Mesendoderm (in vitro differentiated cells): ENCODE results near the gene DNAH10.

Experiments used
- DNase-seq: peaks from one replicate; pipeline ENCODE4 v3.0.0; 2013
- H2AK5ac ChIP-seq: 2 replicates; pipeline ENCODE4 v1.6.1; 2013; ENCODE audit warnings: low read length, inconsistent platforms
- H2BK120ac ChIP-seq: 2 replicates; pipeline ENCODE4 v1.6.1; 2013; ENCODE audit warnings: low read depth, mild to moderate bottlenecking, low read length, moderate library complexity, mixed read lengths
- H2BK15ac ChIP-seq: replicated peaks from 2 replicates; pipeline ENCODE4 v1.6.1; 2013; ENCODE audit warnings: low read depth, mild to moderate bottlenecking, moderate library complexity
- H2BK5ac ChIP-seq: 2 replicates; pipeline ENCODE4 v1.6.1; 2013; ENCODE audit warnings: low read length, inconsistent platforms
- H3K18ac ChIP-seq: 2 replicates; pipeline ENCODE4 v1.6.1; 2013; ENCODE audit warnings: mild to moderate bottlenecking, low read length, mixed read lengths
- H3K23ac ChIP-seq: one replicate; pipeline ENCODE4 v1.6.1; 2013; ENCODE audit warnings: low read length
- H3K27ac ChIP-seq: 2 replicates; pipeline ENCODE4 v1.5.1; 2013; ENCODE audit warnings: low read depth, mild to moderate bottlenecking, inconsistent platforms, low read length, moderate library complexity
- H3K27me3 ChIP-seq: 2 replicates; pipeline ENCODE4 v1.6.1; 2013; ENCODE audit warnings: low read length, control low read depth, mild to moderate bottlenecking, inconsistent platforms; ENCODE audit not compliant: insufficient read depth, poor library complexity
- H3K36me3 ChIP-seq: 2 replicates; pipeline ENCODE4 v1.6.1; 2013; ENCODE audit warnings: low read length, inconsistent platforms; ENCODE audit not compliant: control insufficient read depth, insufficient read depth
- H3K4ac ChIP-seq: one replicate; pipeline ENCODE4 v1.6.1; 2013; ENCODE audit warnings: low read depth, mild to moderate bottlenecking, low read length, moderate library complexity
- H3K4me1 ChIP-seq: 2 replicates; pipeline ENCODE4 v1.6.1; 2013; ENCODE audit warnings: low read depth, low read length, inconsistent platforms; ENCODE audit not compliant: control insufficient read depth
- H3K4me2 ChIP-seq: 2 replicates; pipeline ENCODE4 v1.6.1; 2013; ENCODE audit warnings: low read length
- H3K4me3 ChIP-seq: 2 replicates; pipeline ENCODE4 v1.5.1; 2013; ENCODE audit warnings: mild to moderate bottlenecking, low read length
- H3K56ac ChIP-seq: one replicate; pipeline ENCODE4 v1.6.1; 2013; ENCODE audit warnings: low read length
- H3K79me1 ChIP-seq: 2 replicates; pipeline ENCODE4 v1.6.1; 2013; ENCODE audit warnings: low read length, inconsistent platforms
- H3K79me2 ChIP-seq: 2 replicates; pipeline ENCODE4 v1.6.1; 2013; ENCODE audit warnings: mild to moderate bottlenecking, low read length; ENCODE audit not compliant: control insufficient read depth, insufficient read depth
- H3K9ac ChIP-seq: 2 replicates; pipeline ENCODE4 v1.6.1; 2013; ENCODE audit warnings: low read length, inconsistent platforms
- H4K5ac ChIP-seq: one replicate; pipeline ENCODE4 v1.6.1; 2013; ENCODE audit warnings: low read length
- H4K8ac ChIP-seq: one replicate; pipeline ENCODE4 v1.6.1; 2013; ENCODE audit warnings: low read depth, mild to moderate bottlenecking, control low read depth, low read length, moderate library complexity
- WGBS: extraction: QIAGEN DNeasy Blood & Tissue Kit; methylation state at CpG from one replicate; pipeline ENCODE4 v1.1.7; 2013; ENCODE audit warnings: low lambda C conversion rate, missing lambda C conversion rate; ENCODE audit not compliant: insufficient coverage; ENCODE audit errors: extremely low coverage; 5-methylcytosine and 5-hydroxymethylcytosine counted together

The DNAH10 gene

DNA sequence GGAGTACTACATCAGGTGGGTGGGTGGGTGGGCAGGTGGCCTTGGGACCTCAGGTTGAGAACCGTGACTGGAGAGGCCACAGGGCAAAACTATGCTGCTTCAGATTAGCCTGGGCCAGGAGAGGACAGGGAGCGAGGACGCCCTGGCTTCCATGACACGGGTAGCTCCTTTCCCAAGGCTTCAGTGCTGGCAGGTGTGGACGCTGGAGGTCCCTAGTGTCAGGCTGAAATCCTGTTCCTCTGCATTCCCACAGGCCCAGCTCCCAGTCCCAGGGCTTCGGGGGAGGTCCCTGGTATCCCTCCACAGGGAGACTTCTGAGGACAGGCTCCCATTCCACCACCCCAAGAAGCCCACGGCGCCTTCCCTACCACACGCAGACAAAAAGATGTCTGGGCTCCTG, 178.9 kb downstream of the DNAH10 start:
- Histone ChIP-seq H3K56ac (no peak overlapping the region), H3K27me3 (no peaks in the 10 kb centered on the region), H3K4me3 (no peak overlapping the region), H3K18ac (no peak overlapping the region), H3K36me3 (no peaks in the 10 kb centered on the region), H2BK15ac (no peak overlapping the region), H2BK120ac (no peak overlapping the region), H2AK5ac (no peak overlapping the region), H4K8ac (no peak overlapping the region), H3K4ac (no peak overlapping the region), H3K79me2 (no peaks in the 10 kb centered on the region), H3K4me2 (no peak overlapping the region), H2BK5ac (no peak overlapping the region), H4K5ac (no peak overlapping the region), H3K79me1 (no peaks in the 10 kb centered on the region), H3K23ac (no peak overlapping the region), H3K9ac (no peak overlapping the region), H3K4me1 (no peaks in the 10 kb centered on the region), H3K27ac (no peak overlapping the region)
- no CpG with 5 or more reads among the region's 9 CpGs for WGBS
- DNase-seq = no peak

GRCh38 chr12:123941624-123942237, 179.6 kb downstream of the DNAH10 start:
- no peak for DNase-seq
- no peak overlapping the region for H4K5ac ChIP-seq
- H3K56ac ChIP-seq = no peak overlapping the region
- no peak overlapping the region for H3K23ac ChIP-seq
- H4K8ac ChIP-seq = no peak overlapping the region
- H2BK120ac ChIP-seq = no peak overlapping the region
- H3K79me1 ChIP-seq = no peaks in the 10 kb centered on the region
- H3K27ac ChIP-seq = no peak overlapping the region
- no peak overlapping the region for H3K9ac ChIP-seq
- H3K18ac ChIP-seq = no peak overlapping the region
- no peaks in the 10 kb centered on the region for H3K36me3 ChIP-seq
- H2BK5ac ChIP-seq = no peak overlapping the region
- no CpG with 5 or more reads among the region's 13 CpGs for whole genome bisulfite sequencing
- no peaks in the 10 kb centered on the region for H3K27me3 ChIP-seq
- no peaks in the 10 kb centered on the region for H3K4me1 ChIP-seq
- no peaks in the 10 kb centered on the region for H3K79me2 ChIP-seq
- no peak overlapping the region for H2BK15ac ChIP-seq
- no peak overlapping the region for H2AK5ac ChIP-seq
- H3K4me3 ChIP-seq = no peak overlapping the region
- H3K4ac ChIP-seq = no peak overlapping the region
- no peak overlapping the region for H3K4me2 ChIP-seq

GRCh38 chr12:123942238-123942653, 180.1 kb downstream of the DNAH10 start:
- WGBS = no CpG with 5 or more reads among the region's 10 CpGs
- H3K36me3 ChIP-seq = no peaks in the 10 kb centered on the region
- no peaks in the 10 kb centered on the region for H3K4me1 ChIP-seq
- H2AK5ac ChIP-seq = no peak overlapping the region
- H2BK15ac ChIP-seq = no peak overlapping the region
- H3K4ac ChIP-seq = no peak overlapping the region
- H3K79me2 ChIP-seq = no peaks in the 10 kb centered on the region
- no peak overlapping the region for H2BK5ac ChIP-seq
- no peak overlapping the region for H3K18ac ChIP-seq
- no peak overlapping the region for H3K4me2 ChIP-seq
- H3K4me3 ChIP-seq = no peak overlapping the region
- H3K27me3 ChIP-seq = no peaks in the 10 kb centered on the region
- H3K23ac ChIP-seq = no peak overlapping the region
- H3K79me1 ChIP-seq = no peaks in the 10 kb centered on the region
- H3K27ac ChIP-seq = no peak overlapping the region
- no peak overlapping the region for H3K56ac ChIP-seq
- no peak overlapping the region for H2BK120ac ChIP-seq
- H3K9ac ChIP-seq = no peak overlapping the region
- DNase-seq = no peak
- H4K5ac ChIP-seq = no peak overlapping the region
- H4K8ac ChIP-seq = no peak overlapping the region

DNA sequence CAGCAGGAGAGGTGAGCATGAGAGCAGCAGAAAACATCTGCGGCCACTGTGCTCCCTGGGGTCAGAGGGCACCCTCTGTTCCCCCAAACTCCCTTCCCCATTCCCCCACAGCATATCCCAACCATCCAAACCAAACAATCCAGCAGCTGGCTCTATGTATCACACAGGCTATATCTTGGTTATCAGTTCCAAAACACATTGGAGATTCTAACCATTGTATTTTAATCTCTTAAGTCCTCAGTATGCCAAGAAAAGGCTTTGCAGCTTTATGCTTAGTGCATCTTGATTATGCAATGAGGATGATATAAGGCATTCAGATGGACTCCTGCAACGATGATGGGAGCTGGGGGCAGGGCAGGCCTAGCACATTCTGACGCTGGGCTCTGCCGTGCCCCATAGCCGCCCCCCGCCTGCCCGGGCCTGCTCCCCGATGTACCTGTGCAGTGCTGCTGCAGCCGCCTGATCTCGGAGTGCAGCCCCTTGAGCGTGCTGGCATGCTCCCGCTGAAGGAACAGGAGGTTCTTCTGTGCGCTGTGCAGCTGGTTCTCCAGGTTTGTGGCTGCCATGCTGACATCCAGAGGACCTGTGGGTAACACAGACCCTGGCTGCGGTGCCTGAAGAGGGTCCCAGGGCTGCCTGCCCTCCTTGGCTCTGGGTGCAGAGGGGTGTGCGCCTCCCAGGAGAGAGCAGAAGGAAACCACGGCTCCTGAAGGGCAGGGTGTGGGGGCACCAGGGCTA, 181.0 kb downstream of the DNAH10 start:
- no peak overlapping the region for H3K4ac ChIP-seq
- no CpG with 5 or more reads among the region's 16 CpGs for WGBS
- no peak overlapping the region for H3K4me2 ChIP-seq
- H3K23ac ChIP-seq = no peak overlapping the region
- H3K56ac ChIP-seq = no peak overlapping the region
- no peak overlapping the region for H2BK120ac ChIP-seq
- H3K27me3 ChIP-seq = no peaks in the 10 kb centered on the region
- DNase-seq = no peak
- H3K27ac ChIP-seq = no peak overlapping the region
- H3K9ac ChIP-seq = no peak overlapping the region
- H4K8ac ChIP-seq = no peak overlapping the region
- H3K4me1 ChIP-seq = no peaks in the 10 kb centered on the region
- H2AK5ac ChIP-seq = no peak overlapping the region
- H3K18ac ChIP-seq = no peak overlapping the region
- H3K79me1 ChIP-seq = no peaks in the 10 kb centered on the region
- H4K5ac ChIP-seq = no peak overlapping the region
- H3K4me3 ChIP-seq = no peak overlapping the region
- no peak overlapping the region for H2BK15ac ChIP-seq
- H3K36me3 ChIP-seq = no peaks in the 10 kb centered on the region
- no peak overlapping the region for H2BK5ac ChIP-seq
- H3K79me2 ChIP-seq = no peaks in the 10 kb centered on the region

DNA sequence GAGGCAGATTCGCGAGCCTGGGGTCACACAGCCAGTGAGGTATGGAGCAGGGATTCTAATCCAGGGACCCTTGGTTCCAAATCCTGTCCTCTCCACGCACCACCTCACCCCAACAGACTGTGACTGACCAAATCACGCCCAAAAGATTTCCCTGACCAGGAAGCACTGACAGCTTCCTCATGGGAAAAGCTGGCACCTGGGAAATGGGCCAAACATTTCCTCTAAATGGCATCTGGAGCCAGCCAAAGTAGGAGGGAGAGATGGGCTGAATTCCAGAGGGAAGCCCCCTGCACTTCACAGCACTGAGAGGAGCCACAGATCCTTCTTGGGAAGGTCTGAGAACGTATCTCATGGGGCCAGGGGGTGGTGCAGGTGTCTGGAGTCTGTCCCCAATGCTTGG, 181.7 kb downstream of the DNAH10 start:
- Histone ChIP-seq H2BK120ac (no peak overlapping the region), H3K27me3 (no peaks in the 10 kb centered on the region), H3K79me2 (no peaks in the 10 kb centered on the region), H3K36me3 (no peaks in the 10 kb centered on the region), H3K56ac (no peak overlapping the region), H2BK5ac (no peak overlapping the region), H4K8ac (no peak overlapping the region), H3K4me1 (no peaks in the 10 kb centered on the region), H3K18ac (no peak overlapping the region), H3K4me2 (no peak overlapping the region), H3K23ac (no peak overlapping the region), H3K9ac (no peak overlapping the region), H2BK15ac (no peak overlapping the region), H3K79me1 (no peaks in the 10 kb centered on the region), H4K5ac (no peak overlapping the region), H2AK5ac (no peak overlapping the region), H3K27ac (no peak overlapping the region), H3K4ac (no peak overlapping the region), H3K4me3 (no peak overlapping the region)
- no CpG with 5 or more reads among the region's 5 CpGs for WGBS
- DNase-seq = no peak

DNA sequence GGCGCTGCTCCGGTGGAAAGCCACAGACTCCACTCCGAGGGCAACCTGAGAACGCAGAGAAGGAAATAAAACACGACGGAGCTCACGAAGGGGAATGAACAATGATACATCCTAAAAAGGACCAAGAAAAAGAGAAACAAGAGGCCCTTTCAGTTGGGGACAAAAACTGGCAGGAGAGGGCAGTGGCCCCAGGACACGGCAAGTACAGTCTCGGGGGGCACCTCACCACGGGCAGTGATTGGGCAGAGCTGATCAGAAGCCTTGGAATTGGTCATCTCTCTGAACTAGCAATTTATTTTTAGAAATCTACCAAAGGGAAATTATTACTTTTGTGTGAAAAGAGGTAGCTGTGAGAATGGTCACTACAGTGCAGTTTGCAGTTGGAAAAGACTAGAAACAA, 182.6 kb downstream of the DNAH10 start:
- H3K4me1 ChIP-seq = no peaks in the 10 kb centered on the region
- DNase-seq = no peak
- no peak overlapping the region for H4K5ac ChIP-seq
- H3K79me2 ChIP-seq = no peaks in the 10 kb centered on the region
- H3K27me3 ChIP-seq = no peaks in the 10 kb centered on the region
- H3K23ac ChIP-seq = no peak overlapping the region
- no peak overlapping the region for H3K18ac ChIP-seq
- H4K8ac ChIP-seq = no peak overlapping the region
- H3K56ac ChIP-seq = no peak overlapping the region
- no peak overlapping the region for H2AK5ac ChIP-seq
- no peak overlapping the region for H3K4me3 ChIP-seq
- no peak overlapping the region for H3K4ac ChIP-seq
- H3K27ac ChIP-seq = no peak overlapping the region
- H3K4me2 ChIP-seq = no peak overlapping the region
- H2BK15ac ChIP-seq = no peak overlapping the region
- H3K9ac ChIP-seq = no peak overlapping the region
- no peaks in the 10 kb centered on the region for H3K36me3 ChIP-seq
- H3K79me1 ChIP-seq = no peaks in the 10 kb centered on the region
- H2BK5ac ChIP-seq = no peak overlapping the region
- no peak overlapping the region for H2BK120ac ChIP-seq
- no CpG with 5 or more reads among the region's 10 CpGs for WGBS
